Measurements from ENCODE around the gene SKI.

The SKI gene

DNA sequence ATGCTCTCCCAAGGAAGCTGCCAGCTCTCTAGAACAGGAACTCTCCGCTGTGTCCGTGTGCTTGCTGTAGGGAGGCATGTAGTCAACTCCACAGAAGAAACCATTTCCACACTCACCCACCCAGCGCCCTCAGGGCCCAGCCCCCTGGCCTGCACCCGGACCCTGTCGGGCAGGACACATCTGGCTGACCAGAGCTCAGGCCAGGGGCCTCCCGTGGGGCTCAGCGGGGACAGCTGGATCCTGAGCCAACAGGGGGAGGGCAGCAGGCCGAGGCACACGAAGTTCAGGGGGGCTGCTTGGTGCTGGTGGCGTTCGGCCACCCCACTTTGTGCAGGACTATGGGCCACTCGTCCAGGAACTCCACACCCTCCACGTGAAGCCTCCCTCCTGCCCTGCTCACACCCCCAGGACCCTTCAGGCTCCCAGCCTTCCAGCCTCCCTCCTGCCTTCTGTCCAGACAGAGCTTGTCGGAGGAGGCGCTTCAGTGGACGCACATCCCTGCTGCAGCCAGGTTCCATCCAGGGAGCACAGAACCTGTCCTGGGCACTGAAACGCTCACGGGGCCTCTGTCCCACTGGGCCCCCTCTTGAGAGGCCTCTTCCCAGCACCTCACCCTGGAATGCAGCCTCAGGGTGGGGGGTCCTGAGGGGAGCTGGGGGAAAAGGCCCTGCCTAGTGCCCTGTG, 18.6 kb upstream of the SKI start:
- DNase-seq (ENCODE audit: low spot score), result no peak

DNA sequence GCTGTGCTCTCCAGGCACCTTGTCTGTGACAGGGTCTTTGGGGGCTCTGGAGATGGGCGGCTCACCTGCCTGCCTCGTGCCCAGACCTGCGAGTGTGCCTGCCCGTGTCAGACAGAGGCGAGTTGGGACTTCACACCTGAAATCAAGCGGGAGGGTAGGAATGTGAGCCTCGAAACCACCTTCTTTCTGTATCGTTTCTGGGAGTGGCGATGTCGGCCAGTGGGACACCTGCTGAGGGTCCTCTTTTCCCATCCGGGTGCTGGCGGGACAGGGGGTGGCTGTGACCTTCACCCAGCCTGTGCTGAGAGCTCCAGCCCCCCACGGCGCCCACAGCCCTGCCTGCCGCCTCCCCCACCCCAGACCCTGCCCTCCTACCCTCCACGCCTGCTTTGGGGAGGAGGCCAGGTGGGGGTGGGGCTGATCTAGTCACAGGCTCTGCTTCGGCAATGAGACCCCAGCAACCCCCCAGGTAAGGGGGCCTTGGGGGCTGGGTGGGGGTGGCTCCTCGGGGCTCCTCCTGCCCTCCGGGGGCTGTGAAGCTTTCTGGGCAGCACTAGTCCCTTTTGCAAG, 17.9 kb upstream of the SKI start:
- DNase-seq (ENCODE audit: low spot score), result no peak

DNA sequence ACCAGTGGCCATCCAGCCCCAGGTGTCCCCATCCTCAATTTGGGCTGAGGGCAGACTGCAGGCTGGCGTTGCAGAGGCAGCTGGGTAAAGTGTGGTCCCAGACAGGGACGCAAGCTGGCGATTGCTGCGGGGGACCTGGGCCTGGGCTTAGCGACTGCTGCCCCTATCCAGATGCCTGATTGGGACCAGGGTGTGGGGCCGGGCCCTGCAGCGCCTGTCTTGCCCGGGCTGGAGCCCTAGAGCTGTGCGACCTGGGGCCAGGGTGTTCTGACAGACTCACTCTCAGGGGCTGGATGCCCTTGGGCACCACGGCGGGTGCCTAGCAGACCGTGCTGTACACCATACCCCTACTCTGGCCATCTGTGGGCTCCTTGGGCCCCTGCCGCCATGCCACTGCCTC, 17.3 kb upstream of the SKI start:
- DNase-seq (ENCODE audit: low spot score), result no peak

DNA sequence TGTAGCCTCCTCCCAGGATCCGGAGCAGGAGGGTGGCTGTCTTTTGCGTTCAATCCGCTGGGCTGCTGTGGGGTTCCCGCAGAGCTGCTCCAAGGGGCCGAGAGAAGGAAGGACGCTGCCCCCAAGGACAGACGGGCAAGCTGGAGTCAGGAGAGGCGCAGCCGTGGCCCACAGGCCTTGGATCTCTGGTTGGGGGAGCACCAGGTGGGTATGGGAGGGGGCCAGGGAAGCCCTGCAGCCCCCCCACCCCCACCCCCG, 15.9 kb upstream of the SKI start:
- DNase-seq (ENCODE audit: low spot score), result no peak

DNA sequence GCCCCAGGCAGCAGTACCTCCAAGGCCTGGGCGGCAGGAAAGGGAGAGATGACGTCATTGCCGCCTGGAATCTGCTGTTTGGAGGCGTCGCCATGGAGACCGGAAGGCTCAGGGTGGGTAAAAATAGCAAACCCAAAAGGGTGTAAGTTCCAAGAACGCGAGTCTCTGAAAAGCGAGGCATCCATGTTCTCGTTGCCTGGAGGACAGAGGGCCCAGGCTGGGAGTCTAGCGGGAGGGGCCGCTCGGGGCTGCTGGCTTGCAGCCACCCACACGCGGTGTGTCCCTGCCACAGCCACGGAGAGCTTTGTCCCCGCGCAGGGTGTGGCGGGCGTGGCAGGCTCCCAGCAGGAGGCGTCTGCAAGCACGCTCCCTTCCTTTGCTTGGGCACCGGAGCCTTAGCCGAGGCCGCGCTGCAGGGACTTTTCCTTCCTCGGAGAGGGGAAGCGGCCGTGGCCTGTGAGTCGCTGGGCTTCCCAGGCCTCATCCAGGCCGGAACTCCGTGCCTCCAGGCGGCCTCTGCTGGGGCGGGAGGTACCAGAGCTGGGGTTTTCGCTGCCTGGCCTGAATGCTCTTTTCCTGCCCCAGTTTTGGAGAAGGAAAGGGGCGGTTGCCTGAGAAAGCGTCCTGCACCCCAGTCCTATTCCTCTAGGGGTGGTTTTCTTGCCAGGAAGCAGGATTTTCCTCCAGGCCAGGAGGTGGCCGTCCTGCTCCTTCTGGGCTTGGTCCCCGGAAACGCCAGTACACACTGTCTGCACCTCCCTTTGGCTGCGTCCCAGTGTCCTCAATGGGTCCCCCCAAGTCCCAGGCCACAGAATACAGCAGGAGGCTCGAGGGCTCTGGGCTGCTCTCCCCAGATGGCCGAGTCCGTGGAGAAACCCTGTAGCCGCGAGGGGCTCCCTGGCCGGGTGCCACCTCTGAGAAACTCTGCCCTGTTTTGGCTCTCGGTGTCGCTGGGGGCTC, 15.3 kb upstream of the SKI start:
- DNase-seq (ENCODE audit: low spot score), result peak; percentile 92

DNA sequence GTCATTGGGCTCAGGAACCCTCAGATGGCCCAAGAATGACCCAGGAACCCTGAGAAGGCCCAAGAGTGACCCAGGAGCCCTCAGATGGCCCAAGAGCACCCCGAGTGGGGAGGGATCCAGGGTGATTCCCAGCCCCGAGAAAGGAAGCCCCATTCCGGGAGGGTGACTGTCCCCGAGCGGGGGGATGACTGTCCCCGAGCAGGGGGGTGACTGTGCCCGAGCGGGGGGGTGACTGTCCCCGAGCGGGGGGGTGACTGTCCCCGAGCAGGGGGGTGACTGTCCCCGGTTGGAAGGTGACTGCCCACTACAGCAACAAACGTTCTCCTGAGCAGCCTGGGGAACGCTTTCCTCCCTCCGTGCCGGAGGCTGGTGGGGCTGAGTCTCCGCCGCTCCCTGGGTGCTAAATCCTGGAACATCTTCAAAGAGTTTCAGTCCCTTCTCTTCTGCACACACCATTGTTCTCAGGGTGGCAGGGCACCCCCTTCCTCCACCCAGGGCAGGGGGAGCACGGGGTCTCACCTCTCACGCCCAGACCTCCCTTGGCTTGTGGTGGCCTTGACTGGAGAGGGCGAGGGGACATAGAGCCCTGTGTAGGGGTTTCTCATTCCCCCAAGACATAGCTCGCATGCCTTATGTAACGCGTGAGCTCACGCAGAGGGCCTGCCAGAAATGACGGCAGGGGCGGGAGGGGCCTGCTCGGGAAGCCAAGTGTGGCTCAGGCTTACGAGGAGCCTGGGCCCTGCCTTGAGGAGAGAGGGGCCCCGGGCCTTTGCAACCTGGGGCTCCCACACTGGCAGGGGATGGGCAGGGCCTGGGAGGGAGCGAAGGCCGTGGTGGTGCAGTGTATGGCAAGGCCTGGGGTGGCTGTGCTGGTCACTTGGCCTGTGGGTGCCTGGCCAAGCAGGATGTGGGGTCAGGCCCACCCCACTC, 14.3 kb upstream of the SKI start:
- peak; percentile 81 for DNase-seq (ENCODE audit: low spot score)

DNA sequence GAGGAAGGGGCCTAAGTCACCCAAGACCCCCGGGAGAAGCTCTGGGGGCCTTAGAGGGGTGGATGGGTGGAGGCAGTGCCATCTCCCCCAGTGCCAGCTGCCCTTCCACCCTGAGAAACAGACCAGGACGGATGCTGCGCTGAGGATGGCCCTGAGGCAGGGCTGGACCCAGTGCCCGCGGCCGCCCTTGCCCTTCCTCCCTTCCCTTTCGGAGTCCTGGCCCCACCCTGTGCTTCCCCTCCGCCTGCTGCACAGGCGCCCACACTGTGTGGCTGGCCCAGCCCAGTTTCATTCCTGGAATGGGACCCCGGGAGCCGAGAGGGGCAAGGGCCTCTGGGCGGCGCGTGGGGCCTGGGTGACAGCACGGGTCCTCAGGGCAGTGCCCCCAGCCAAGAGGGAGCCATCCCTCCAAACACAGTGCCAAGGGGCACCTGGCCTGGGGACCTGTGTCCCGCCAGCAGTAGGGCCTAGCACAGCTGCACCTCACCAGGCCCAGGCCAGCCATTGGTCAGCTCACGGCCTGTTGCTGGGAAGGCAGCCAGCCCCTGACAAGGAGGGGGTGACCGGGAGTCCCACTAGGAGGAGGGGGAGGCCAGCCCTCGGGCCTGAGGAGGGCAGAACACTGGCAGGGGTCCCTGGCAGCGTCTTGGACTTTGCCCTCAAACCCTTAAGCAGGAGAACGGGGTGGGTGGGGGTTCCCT, 13.4 kb upstream of the SKI start:
- peak; percentile 57 for DNase-seq (ENCODE audit: low spot score)

DNA sequence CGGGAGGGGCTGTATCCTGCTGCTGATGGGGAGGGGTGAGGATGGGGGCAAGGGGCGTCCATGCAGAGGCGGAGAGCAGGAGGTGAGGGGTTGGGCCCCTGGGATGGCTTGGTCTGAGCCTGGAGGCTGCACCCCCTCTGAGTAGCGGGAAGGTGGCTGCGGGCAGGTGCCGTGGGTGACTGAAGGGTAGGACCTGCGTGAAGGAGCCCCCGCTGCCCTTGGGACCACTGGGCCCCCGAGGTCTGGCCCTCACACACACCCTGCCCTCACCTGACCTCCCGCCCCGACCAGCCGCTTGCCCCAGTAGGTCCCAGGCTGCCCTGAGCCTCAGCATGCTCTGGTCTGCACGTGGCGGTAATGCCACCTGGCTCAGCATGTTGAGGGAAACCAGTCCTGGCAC, 12.8 kb upstream of the SKI start:
- DNase-seq (ENCODE audit: low spot score), result no peak

DNA sequence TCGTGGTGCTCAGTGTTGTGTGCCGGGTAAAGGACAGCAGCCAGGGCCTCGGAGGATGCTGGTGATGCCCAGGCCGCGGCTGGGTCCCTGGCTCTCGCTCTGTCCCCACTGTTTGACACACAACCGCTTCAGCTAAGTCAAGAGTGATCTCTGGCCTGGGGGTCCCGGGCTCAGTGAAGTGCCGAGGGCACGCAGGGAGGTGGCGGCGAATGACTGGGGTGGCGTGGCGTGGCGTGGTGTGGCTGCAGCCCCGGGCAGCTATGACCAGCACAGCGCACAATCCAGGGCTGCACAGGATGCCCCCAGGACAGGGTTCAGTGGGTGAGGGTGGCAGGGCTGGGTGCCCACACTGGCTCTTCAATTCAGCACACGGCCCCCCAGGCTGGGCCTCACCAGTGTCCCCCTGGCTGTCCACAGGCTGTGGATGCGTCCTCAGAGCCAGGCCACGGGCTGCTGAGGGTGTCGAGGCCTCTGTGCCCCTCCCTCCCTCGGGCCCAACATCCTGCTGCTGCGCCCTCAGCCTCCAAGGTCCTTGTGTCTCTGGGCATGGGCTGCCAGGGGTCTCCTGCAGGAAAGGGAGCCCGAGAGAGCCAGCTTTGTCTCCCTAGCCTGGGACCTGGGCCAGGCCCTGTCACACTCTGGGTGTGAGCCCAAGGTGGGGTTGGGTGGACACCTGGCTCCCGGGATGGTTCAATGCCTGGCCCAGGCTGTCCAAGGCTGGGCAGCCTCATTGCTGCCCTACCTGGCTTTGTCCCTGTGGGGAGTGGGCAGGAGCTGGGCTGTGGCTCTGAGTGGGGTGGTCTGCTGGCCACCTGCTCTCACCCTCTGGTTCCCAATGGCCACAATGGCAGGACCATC, 12.0 kb upstream of the SKI start:
- DNase-seq (ENCODE audit: low spot score), result no peak

DNA sequence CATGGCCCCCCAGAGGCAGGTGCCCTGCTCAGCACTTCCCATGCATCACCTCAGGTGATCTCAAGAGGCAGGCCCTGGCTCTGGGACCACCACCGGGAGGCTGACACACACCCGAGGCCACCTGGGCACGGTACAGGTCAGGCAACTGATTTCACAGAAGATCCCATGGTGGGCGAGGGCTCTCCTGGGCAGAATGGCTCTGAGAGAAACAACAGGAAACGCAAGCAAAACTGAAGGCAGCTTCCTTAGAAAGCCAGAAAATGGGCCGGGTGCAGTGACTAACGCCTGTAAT, 11.4 kb upstream of the SKI start:
- DNase-seq (ENCODE audit: low spot score), result no peak

DNA sequence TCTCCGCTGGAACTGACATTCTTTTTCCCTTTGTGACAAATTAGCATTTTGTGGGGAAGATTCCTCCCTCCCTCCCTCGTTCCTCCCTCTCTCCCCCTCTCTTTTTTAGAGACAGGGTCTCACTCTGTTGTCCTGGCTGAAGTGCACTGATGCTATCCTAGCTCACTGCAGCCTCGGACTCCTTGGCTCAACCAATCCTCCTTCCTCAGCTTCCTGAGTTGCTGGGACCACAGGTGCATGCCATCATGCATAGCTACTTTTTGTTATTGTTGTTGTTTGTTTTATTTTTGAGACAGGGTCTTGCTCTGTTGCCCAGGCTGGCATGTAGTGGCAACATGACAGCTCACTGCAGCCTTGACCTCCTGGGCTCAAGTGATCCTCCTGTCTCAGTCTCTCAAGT, 6.8 kb upstream of the SKI start:
- no peak for DNase-seq (ENCODE audit: low spot score)

DNA sequence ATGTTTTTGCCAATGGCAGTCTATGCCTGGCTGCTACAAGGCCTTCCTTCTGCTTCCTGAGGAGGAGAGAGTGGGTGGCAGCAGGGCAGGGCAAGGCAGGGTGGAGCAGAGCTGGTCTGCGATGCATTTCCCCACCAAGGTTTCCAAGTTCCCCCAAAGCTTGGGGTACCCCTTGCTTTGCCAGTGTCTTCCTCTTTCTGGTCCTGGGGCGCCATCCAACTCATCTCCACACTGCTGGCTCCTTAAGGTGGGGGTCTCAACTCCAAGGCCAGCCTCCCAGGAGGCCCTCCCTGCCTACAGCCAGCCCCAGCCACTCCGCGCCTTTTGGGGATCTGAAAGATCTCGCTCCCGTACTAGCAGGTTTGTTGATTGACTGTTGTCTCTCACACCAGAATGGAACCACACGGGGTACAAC, 3.9 kb upstream of the SKI start:
- no peak for DNase-seq (ENCODE audit: low spot score)

DNA sequence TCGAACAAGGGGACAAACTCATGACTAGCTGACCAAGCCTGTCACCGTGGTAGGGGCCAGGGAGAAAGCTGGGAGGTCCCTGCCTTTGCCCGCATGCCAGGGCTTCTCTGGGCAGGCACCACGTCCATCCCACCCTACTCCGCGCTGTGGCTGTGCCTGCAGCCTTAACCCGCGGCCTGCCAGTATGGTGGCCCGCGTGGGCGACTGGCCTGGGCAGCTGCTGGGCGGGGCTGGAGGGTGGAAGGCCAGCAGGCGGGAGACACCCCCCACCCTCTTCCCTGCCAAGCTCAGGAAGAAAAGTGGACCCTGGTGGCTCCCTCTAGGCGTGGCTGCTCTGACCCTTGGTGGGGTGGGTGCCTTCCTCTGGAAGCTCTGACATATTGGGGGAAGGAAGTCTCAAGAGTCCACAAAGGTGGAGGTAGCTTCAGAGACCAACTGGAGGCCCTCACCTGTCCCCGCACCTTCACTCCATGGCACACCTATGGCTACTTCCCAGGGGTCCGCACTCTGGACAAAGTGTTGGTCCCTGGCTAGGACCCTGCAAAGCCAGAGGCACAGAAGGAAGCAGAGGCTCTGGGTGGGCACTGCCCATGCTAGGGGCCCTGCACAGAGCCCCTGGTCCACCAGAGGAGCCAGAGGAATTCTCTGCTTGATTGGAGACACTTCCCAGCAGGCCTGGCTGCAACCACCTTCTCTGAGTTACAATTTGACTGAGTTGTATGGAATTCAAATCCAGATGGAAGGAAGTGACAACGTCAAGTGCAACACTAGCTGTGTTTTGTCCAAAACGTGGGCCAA, 3.3 kb upstream of the SKI start:
- no peak for DNase-seq (ENCODE audit: low spot score)

DNA sequence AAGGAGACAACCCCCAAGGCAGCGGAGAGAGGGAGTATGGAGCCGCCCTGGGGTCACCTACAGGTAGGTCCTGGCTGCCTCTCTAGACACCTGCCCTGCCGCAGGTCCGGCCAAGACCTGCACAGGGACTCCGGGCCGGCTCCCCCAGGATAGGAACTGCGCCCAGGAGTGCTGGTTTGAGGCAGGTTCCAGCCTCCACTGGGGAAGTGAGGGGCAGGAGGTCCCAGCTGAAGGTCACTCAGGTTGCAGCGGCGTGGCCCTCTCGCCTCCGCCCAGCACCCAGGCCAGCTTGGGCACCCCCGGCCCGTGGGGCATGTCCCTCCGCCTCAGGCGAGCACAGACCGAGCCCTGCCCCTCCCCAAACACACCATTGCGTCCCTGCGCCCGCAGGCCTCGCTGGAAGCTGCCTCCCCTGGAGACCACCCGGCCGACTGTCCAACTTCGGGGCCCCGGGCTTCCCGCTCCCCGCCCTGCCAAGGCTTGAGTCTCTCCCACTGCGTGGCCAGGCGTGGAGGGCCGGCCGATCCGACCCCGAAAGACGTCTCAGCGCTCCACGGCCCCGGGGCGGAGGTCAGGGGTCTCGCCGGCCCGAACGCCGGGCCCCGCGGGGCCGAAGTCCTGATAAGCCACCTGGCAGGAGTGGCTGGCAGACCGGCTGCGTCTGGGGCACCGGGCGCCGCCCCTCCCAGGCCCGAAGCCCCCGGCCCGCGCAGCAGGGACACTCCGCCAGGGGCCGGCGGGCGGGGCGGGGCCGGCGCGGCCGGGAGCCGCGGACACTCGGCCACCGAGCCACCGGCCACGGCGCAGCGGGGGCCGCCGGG, 1.4 kb upstream of the SKI start:
- no peak for DNase-seq (ENCODE audit: low spot score)

DNA sequence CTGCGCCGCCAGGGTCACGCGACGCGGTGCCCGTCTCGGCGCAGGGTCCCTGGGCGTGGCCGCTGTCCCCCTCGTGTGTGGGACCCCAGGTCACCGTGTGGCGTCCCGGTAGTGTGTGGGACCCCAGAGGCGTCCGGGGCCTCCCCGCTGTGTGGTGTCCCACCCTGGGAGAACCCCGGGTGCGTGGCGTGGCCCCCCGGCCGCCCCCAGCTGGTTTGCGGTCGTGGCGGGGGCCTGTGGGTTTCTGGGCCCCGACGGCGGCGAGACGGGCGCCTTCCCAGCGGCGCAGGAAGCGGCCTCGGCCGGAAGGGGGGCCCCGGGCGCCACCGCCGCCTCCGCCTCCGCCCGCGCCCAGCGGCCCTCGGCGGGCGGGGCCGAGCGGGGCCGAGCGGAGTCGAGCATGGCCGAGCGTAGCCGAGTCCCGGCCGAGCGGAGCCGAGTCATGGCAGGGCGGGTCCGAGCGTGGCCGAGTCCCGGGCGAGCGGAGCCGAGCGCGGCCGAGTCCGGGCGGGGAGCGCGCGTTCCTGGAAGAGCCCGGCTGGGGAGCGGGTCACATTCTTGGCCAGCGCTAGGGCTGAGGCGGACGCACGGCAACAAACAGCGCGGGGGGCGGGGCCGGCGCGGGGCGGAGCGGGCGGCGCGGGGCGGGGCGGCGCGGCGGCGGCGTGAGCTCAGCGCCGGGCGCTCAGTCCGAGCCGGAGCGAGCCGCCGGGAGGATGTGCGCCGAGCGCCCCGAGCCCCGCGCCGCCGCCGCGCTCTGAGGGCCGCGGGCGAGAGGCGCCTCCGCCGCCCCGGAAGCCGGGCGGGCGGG, 568 bp upstream of the SKI start:
- peak; percentile 97 for DNase-seq (ENCODE audit: low spot score)

DNA sequence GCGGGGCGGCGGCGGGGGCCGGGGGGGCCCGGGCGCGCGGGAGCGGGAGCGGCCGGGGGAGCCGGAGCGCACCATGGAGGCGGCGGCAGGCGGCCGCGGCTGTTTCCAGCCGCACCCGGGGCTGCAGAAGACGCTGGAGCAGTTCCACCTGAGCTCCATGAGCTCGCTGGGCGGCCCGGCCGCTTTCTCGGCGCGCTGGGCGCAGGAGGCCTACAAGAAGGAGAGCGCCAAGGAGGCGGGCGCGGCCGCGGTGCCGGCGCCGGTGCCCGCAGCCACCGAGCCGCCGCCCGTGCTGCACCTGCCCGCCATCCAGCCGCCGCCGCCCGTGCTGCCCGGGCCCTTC, 546 bp downstream of the SKI start:
- DNase-seq (ENCODE audit: low spot score), result no peak

DNA sequence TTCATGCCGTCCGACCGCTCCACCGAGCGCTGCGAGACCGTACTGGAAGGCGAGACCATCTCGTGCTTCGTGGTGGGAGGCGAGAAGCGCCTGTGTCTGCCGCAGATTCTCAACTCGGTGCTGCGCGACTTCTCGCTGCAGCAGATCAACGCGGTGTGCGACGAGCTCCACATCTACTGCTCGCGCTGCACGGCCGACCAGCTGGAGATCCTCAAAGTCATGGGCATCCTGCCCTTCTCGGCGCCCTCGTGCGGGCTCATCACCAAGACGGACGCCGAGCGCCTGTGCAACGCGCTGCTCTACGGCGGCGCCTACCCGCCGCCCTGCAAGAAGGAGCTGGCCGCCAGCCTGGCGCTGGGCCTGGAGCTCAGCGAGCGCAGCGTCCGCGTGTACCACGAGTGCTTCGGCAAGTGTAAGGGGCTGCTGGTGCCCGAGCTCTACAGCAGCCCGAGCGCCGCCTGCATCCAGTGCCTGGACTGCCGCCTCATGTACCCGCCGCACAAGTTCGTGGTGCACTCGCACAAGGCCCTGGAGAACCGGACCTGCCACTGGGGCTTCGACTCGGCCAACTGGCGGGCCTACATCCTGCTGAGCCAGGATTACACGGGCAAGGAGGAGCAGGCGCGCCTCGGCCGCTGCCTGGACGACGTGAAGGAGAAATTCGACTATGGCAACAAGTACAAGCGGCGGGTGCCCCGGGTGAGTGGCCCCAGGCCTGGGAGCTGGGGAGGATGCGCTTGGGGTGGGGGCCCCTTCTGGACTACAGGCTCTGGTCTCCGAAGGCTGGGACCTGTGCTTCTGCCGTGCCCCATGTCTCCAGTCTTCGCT, 1.1 kb downstream of the SKI start:
- DNase-seq (ENCODE audit: low spot score), result peak; percentile 90

Measured in Ammon's horn (tissue), 1 donor.